Right cardiac atrium (tissue), 5 donors: ENCODE measurements around the gene SMYD5. TPM values are rescaled to one million over a fixed set of nuclear protein-coding genes. Genes with fewer than 3 reads are reported as not detected.

Experiments
- ATAC-seq, 2 donors: fragments of 200-7000 bp; cut with Tn5 transposase; one replicate each; pipeline versions ENCODE4 v1.8.0 to v1.9.1; 2020; ENCODE audit warnings: moderate library complexity in 2 of 2, mild to moderate bottlenecking in 1 of 2
- DNase-seq, 3 donors: peaks; one replicate each; pipeline ENCODE4 v3.0.0-alpha.2; 2020
- H3K27ac ChIP-seq: one replicate; pipeline ENCODE4 v1.5.1; 2013; ENCODE audit warnings: mild to moderate bottlenecking, low read length, control low read depth, moderate library complexity
- H3K27me3 ChIP-seq: one replicate; pipeline ENCODE4 v1.6.1; 2013; ENCODE audit not compliant: control insufficient read depth, insufficient read depth
- H3K4me1 ChIP-seq: one replicate; pipeline ENCODE4 v1.6.1; 2013; ENCODE audit warnings: low read length; ENCODE audit not compliant: control insufficient read depth, insufficient read depth
- H3K4me3 ChIP-seq: one replicate; pipeline ENCODE4 v1.5.1; 2013; ENCODE audit warnings: low read length, control low read depth
- H3K9me3 ChIP-seq: one replicate; pipeline ENCODE4 v1.6.1; 2013; ENCODE audit warnings: low read length; ENCODE audit not compliant: control insufficient read depth
- WGBS: extraction: QIAGEN DNeasy Blood & Tissue Kit; methylation state at CpG from one replicate; pipeline ENCODE4 v1.1.7; 2013; 5-methylcytosine and 5-hydroxymethylcytosine counted together
- intact Hi-C, 4 donors: fragments of 100-400 bp; cut with DNase I; formaldehyde crosslinking; loops; one replicate each; pipeline versions ENCODE4 v1.11.0 to v1.14.0; 2022 to 2023
- polyA plus RNA-seq: library from polyadenylated mRNA; stranded (reverse); fragments of 200-250 nt; gene quantifications from one replicate; pipeline ENCODE4 v1.2.3, GENCODE V29; 2013
- total RNA-seq, 4 donors: library from RNA; stranded (reverse); fragmentation: NEBNext Ultra II Directional; extraction: Animal tissue kit (Norgen Biotek cat#: 25700); gene quantifications; one replicate each; pipeline ENCODE4 v1.2.1, GENCODE V29; 2021
- donor health status: healthy with polysubstance abuse.
- donor health status: DM: no; HTN: yes; CAD: no.
- donor health status: DM: no; HTN: no; CAD: no.
- donor health status: DM: no; HTN: yes; CAD: no; lungs with severe emphysema.
- donor health status: DM: yes; HTN: yes; CAD: no.

SMYD5 gene
- total and polyA plus RNA-seq, 5 donors: 12.9 to 15.3 (median 13.7) TPM

GRCh38 chr2:73243884-73244570 lies 30.0 kb downstream of the SMYD5 start:
- 39% methylated on average over 5 of the region's 5 CpGs for WGBS
- peak in 1 of 2 donors; percentile 38 for ATAC-seq
- no peak overlapping the region for H3K27ac ChIP-seq
- no peak for DNase-seq
- no peaks in the 10 kb centered on the region for H3K9me3 ChIP-seq
- no peak overlapping the region for H3K4me3 ChIP-seq
- intact Hi-C loops: no loop called here
- H3K27me3 ChIP-seq: no peaks in the 10 kb centered on the region
- H3K4me1 ChIP-seq: no peaks in the 10 kb centered on the region

GRCh38 chr2:73244580-73244979 lies 30.5 kb downstream of the SMYD5 start:
- no peak for DNase-seq
- WGBS: 89% methylated on average over 3 of the region's 3 CpGs
- no peaks in the 10 kb centered on the region for H3K4me1 ChIP-seq
- ATAC-seq: no peak
- no peaks in the 10 kb centered on the region for H3K9me3 ChIP-seq
- no peak overlapping the region for H3K27ac ChIP-seq
- H3K27me3 ChIP-seq: no peaks in the 10 kb centered on the region
- H3K4me3 ChIP-seq: no peak overlapping the region
- intact Hi-C loops: no loop called here

GRCh38 chr2:73246850-73247249 lies 32.8 kb downstream of the SMYD5 start:
- 85% methylated on average over 3 of the region's 3 CpGs for WGBS
- ATAC-seq: no peak
- H3K9me3 ChIP-seq: no peaks in the 10 kb centered on the region

GRCh38 chr2:73249636-73250035 lies 35.6 kb downstream of the SMYD5 start:
- 66% methylated on average over 9 of the region's 9 CpGs for WGBS
- no peak for ATAC-seq
- intact Hi-C loops: no loop called here
- Histone ChIP-seq H3K4me3 (no peak overlapping the region), H3K4me1 (no peaks in the 10 kb centered on the region), H3K9me3 (no peaks in the 10 kb centered on the region), H3K27ac (no peak overlapping the region), H3K27me3 (no peaks in the 10 kb centered on the region)
- no peak for DNase-seq

More at GRCh38 chr2:73246850-73247249, 32.8 kb downstream of the SMYD5 start:
- no peak overlapping the region for H3K27ac ChIP-seq
- H3K4me1 ChIP-seq: no peaks in the 10 kb centered on the region
- H3K4me3 ChIP-seq: no peak overlapping the region
- intact Hi-C loops: no loop called here
- H3K27me3 ChIP-seq: no peaks in the 10 kb centered on the region
- DNase-seq: no peak

GRCh38 chr2:73250872-73251846 lies 37.1 kb downstream of the SMYD5 start:
- Histone ChIP-seq H3K27me3 (no peaks in the 10 kb centered on the region), H3K4me1 (no peaks in the 10 kb centered on the region), H3K27ac (no peak overlapping the region), H3K9me3 (no peaks in the 10 kb centered on the region), H3K4me3 (no peak overlapping the region)
- intact Hi-C loops: no loop called here
- ATAC-seq (no peak), DNase-seq (no peak)
- WGBS: 91% methylated on average over 17 of the region's 17 CpGs

GRCh38 chr2:73252238-73253027 lies 38.4 kb downstream of the SMYD5 start:
- no peak for ATAC-seq
- WGBS: 81% methylated on average over 17 of the region's 17 CpGs
- intact Hi-C loops: no loop called here
- H3K27ac ChIP-seq: no peak overlapping the region
- no peaks in the 10 kb centered on the region for H3K9me3 ChIP-seq
- no peaks in the 10 kb centered on the region for H3K4me1 ChIP-seq
- no peaks in the 10 kb centered on the region for H3K27me3 ChIP-seq
- no peak for DNase-seq
- no peak overlapping the region for H3K4me3 ChIP-seq

GRCh38 chr2:73253400-73253799 lies 39.4 kb downstream of the SMYD5 start:
- Histone ChIP-seq H3K4me3 (no peak overlapping the region), H3K9me3 (no peaks in the 10 kb centered on the region), H3K27ac (no peak overlapping the region), H3K27me3 (no peaks in the 10 kb centered on the region), H3K4me1 (no peaks in the 10 kb centered on the region)
- no peak for DNase-seq
- no peak for ATAC-seq
- WGBS: 64% methylated on average over 2 of the region's 2 CpGs
- intact Hi-C loops: no loop called here

- DNase-seq (no peak), ATAC-seq (no peak)
- H3K27ac ChIP-seq: no peak overlapping the region
- no peaks in the 10 kb centered on the region for H3K27me3 ChIP-seq
- H3K9me3 ChIP-seq: no peaks in the 10 kb centered on the region
- no peak overlapping the region for H3K4me3 ChIP-seq
- 93% methylated on average over 3 of the region's 3 CpGs for WGBS
- intact Hi-C loops: no loop called here
- H3K4me1 ChIP-seq: no peaks in the 10 kb centered on the region
These were observed 39.9 kb downstream of the SMYD5 start for GRCh38 chr2:73253901-73254300.

GRCh38 chr2:73254343-73255006 lies 40.4 kb downstream of the SMYD5 start:
- H3K4me3 ChIP-seq: no peak overlapping the region
- H3K27me3 ChIP-seq: no peaks in the 10 kb centered on the region
- no peaks in the 10 kb centered on the region for H3K9me3 ChIP-seq
- DNase-seq (no peak), ATAC-seq (no peak)
- H3K4me1 ChIP-seq: no peaks in the 10 kb centered on the region
- intact Hi-C loops: no loop called here
- WGBS: 93% methylated on average over 7 of the region's 7 CpGs
- H3K27ac ChIP-seq: no peak overlapping the region

- ATAC-seq (no peak), DNase-seq (no peak)
- Histone ChIP-seq H3K27me3 (no peaks in the 10 kb centered on the region), H3K27ac (no peak overlapping the region), H3K9me3 (no peaks in the 10 kb centered on the region), H3K4me3 (no peak overlapping the region), H3K4me1 (no peaks in the 10 kb centered on the region)
- intact Hi-C loops: no loop called here
- WGBS: 59% methylated on average over 4 of the region's 4 CpGs
These were observed 41.1 kb downstream of the SMYD5 start for GRCh38 chr2:73255007-73255644.
